GM12874 (cell line): ENCODE data around the gene ANKS1B.

ENCODE experiments used
- CTCF ChIP-seq: IDR thresholded peaks from 2 replicates; pipeline ENCODE4 v1.5.1; 2011; ENCODE audit warnings: low read depth, mild to moderate bottlenecking, control low read depth, low read length, moderate library complexity; ENCODE audit not compliant: insufficient read depth

The ANKS1B gene

DNA sequence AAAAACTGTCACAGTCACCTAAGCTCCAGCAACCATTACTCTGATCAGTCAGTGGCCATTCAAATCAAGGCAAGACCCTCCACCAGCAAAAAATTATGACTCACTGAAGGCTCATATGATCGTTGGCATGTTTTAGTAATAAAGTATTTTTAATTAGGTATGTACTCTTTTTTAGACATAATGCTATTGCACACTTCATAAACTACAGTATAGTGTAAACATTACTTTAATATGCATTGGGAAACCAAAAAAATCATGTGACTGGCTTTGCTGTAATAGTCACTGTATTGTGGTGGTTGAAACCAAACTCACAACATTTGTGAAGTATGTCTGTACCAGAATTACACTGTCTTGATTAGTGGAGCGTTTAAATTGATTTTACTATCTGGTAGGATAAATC, 471.7 kb downstream of the ANKS1B start:
- TF ChIP-seq CTCF: no peak

GRCh38 chr12:99505805-99506204, 478.9 kb downstream of the ANKS1B start:
- TF ChIP-seq CTCF: no peak

DNA sequence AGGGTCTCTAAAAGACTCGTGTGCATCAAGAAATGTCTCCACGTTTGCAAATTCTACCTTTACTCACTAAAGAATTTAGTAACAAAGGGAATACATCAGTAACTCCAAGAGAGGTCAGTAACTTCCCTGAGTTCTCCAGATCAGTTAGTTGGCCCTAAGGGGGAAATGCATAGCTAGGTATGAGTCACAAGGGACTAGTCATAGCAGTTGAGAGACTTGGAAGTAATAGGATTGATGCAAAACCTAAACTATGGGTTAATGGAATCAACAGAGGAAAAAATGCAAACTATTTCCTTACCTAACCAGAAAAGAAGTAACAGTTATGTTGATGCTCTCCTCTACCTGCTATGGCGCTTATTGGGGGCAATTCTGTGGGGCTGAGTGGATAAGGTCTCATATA, 486.0 kb downstream of the ANKS1B start:
- no peak for TF ChIP-seq CTCF

DNA sequence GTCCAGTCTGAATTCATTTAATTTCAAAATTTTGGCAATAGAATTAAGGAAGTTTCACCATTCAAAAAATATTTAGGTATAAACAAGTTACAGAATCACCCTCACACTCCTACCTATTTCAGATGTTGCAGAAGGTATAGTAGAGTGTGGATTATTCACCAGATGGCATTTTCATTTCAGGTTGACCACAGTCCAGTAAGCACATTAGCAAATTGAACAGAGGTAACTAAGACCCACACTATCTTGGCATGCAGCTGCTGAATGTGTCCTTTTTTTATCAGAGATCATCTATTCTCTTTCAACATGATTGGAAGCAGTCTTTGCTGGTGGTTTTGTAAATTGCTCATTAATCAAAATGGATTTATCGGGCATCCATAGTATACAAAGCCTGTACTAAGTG, 488.9 kb downstream of the ANKS1B start:
- no peak for TF ChIP-seq CTCF

DNA sequence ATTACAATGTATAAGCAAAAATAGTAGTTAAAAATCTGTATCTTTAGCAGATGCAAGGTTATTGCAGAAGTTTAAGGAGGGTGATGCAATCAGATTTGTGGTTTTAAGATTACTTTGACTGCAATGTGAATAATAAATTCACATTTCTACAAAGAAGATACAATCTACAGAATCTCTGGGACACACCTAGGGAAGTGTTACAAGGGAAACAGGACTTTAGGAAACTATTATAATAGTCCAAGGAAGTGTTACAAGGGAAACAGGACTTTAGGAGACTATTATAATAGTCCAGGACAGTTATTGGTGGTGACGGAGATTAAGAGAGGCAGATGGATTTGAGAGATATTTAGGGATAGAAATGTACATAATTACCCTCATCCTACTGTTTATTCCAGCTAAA, 491.5 kb downstream of the ANKS1B start:
- no peak for TF ChIP-seq CTCF

DNA sequence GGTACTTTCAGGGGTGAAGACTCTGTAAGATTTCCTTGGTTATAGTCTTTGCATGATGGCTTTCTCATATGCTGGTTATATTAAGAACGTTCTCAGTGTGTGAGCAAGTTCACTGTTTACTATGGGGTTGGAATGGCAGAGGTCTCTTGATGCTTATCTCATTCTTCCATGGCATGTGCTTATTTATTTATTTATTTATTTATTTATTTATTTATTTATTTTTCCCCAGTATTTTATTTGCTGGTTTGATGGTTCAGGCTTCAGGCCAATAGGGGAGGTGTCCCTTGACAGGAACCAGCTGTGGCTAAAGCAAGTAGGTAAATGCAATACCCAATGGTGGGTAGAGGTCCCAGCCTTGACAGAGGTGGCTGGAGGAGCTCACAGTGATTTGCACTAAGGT, 498.5 kb downstream of the ANKS1B start:
- TF ChIP-seq CTCF: no peak

GRCh38 chr12:99479149-99479548, 505.6 kb downstream of the ANKS1B start:
- no peak for TF ChIP-seq CTCF

- TF ChIP-seq CTCF: no peak
These were observed 507.8 kb downstream of the ANKS1B start for GRCh38 chr12:99476956-99477355.
